SK-N-SH (cell line): ENCODE measurements around the gene CALML6. TPM values are rescaled to one million over a fixed set of nuclear protein-coding genes. Genes with fewer than 3 reads are reported as not detected.

Experiments used
- CTCF ChIA-PET: fragments of 300-600, 350-600 bp; formaldehyde crosslinking; extraction: SDS; loops from one replicate; lab custom pipeline; 2021; lab: Yijun Ruan, JAX
- POLR2A ChIA-PET: fragments of 350-600 bp; sonication (Branson Sonifier 250); formaldehyde crosslinking; extraction: SDS; loops from one replicate; lab custom pipeline; 2020; ENCODE audit warnings: antibody characterized with exemption, inconsistent platforms; lab: Yijun Ruan, JAX
- DNase-seq: peaks from one replicate; pipeline ENCODE4 v3.0.0; 2012
- H2AFZ ChIP-seq: fragments of 200-600 bp; sonication (generic); 2 replicates; pipeline ENCODE4 v1.8.1; 2016; ENCODE audit warnings: antibody characterized with exemption, mild to moderate bottlenecking, low read depth
- H3F3A ChIP-seq: fragments of 200-600 bp; sonication (generic); replicated peaks from 2 replicates; pipeline ENCODE3; 2016; ENCODE audit warnings: antibody characterized with exemption, mild to moderate bottlenecking; ENCODE audit not compliant: insufficient read depth
- H3K27ac ChIP-seq, 2 experiments: fragments of 200-500 bp in 1 of 2; fragments of 200-600 bp in 1 of 2; sonication (Bioruptor generic) in 1 of 2; sonication (generic), shearing (Covaris generic) in 1 of 2; 2 replicates each; pipeline versions ENCODE4 v1.5.1 to v1.6.1; 2014 to 2016; ENCODE audit warnings: low read depth in 2 of 2, inconsistent platforms in 1 of 2, low read length in 1 of 2, mild to moderate bottlenecking in 1 of 2, mixed read lengths in 1 of 2
- H3K27me3 ChIP-seq: fragments of 200-600 bp; sonication (generic), shearing (Covaris generic); 2 replicates; pipeline ENCODE4 v1.6.1; 2016; ENCODE audit warnings: mixed run types; ENCODE audit not compliant: insufficient read depth
- H3K36me3 ChIP-seq, 2 experiments: fragments of 200-500 bp in 1 of 2; fragments of 200-600 bp in 1 of 2; sonication (Bioruptor generic) in 1 of 2; sonication (generic) in 1 of 2; replicated peaks in 1 of 2; 2 replicates each; pipeline versions ENCODE3 to v1.5.1; 2014 to 2016; ENCODE audit warnings: low read length in 1 of 2, mild to moderate bottlenecking in 1 of 2; ENCODE audit not compliant: insufficient read depth in 2 of 2, control insufficient read depth in 1 of 2
- H3K4me1 ChIP-seq, 2 experiments: fragments of 200-500 bp in 1 of 2; fragments of 200-600 bp in 1 of 2; sonication (Bioruptor generic) in 1 of 2; sonication (generic), shearing (Covaris generic) in 1 of 2; 2 replicates each; pipeline versions ENCODE4 v1.5.1 to v1.6.1; 2014 to 2016; ENCODE audit warnings: low read depth in 1 of 2, low read length in 1 of 2, mixed run types in 1 of 2; ENCODE audit not compliant: insufficient read depth in 2 of 2, control insufficient read depth in 1 of 2
- H3K4me2 ChIP-seq: fragments of 200-600 bp; sonication (generic), shearing (Covaris generic); 2 replicates; pipeline ENCODE4 v1.6.1; 2017; ENCODE audit warnings: mixed run types
- H3K4me3 ChIP-seq, 2 experiments: fragments of 200-500 bp in 1 of 2; fragments of 200-600 bp in 1 of 2; sonication (Bioruptor generic) in 1 of 2; sonication (generic), shearing (Covaris generic) in 1 of 2; 2 replicates each; pipeline versions ENCODE4 v1.5.1 to v1.8.1; 2014 to 2016; ENCODE audit warnings: low read depth in 2 of 2, inconsistent platforms in 1 of 2, low read length in 1 of 2, mild to moderate bottlenecking in 1 of 2, mixed read lengths in 1 of 2, moderate library complexity in 1 of 2
- H3K79me2 ChIP-seq: fragments of 200-600 bp; sonication (generic); 2 replicates; pipeline ENCODE4 v1.8.1; 2017; ENCODE audit warnings: mild to moderate bottlenecking; ENCODE audit not compliant: insufficient read depth
- H3K9ac ChIP-seq: fragments of 200-600 bp; sonication (generic); 2 replicates; pipeline ENCODE4 v1.6.1; 2017; ENCODE audit warnings: mixed run types
- H3K9me2 ChIP-seq: fragments of 200-600 bp; sonication (generic); 2 replicates; pipeline ENCODE4 v1.6.1; 2017; ENCODE audit warnings: mixed run types
- H3K9me3 ChIP-seq: fragments of 200-600 bp; sonication (generic); 2 replicates; pipeline ENCODE4 v1.6.1; 2017; ENCODE audit warnings: mixed run types, mild to moderate bottlenecking, moderate library complexity
- H4K20me1 ChIP-seq: fragments of 200-600 bp; sonication (generic); 2 replicates; pipeline ENCODE4 v1.6.1; 2017; ENCODE audit warnings: mild to moderate bottlenecking, mixed run types; ENCODE audit not compliant: insufficient read depth
- CHD2 ChIP-seq: fragments of 150-350 bp; IDR thresholded peaks from 2 replicates; pipeline ENCODE4 v1.6.1; 2018; ENCODE audit warnings: low read length; ENCODE audit not compliant: partially characterized antibody
- ELF1 ChIP-seq: IDR thresholded peaks from 2 replicates; pipeline ENCODE4 v1.4.0; 2012
- FOSL2 ChIP-seq: IDR thresholded peaks from 2 replicates; pipeline ENCODE4 v1.4.0; 2012; ENCODE audit warnings: low read depth, mild to moderate bottlenecking, moderate library complexity, borderline replicate concordance
- FOXM1 ChIP-seq: IDR thresholded peaks from 2 replicates; pipeline ENCODE4 v1.4.0; 2012; ENCODE audit warnings: low read depth, mild to moderate bottlenecking
- MXI1 ChIP-seq: IDR thresholded peaks from 2 replicates; pipeline ENCODE4 v1.6.1; 2012; ENCODE audit warnings: mild to moderate bottlenecking, low read depth, low read length, improper control_type of control experiment
- RAD21 ChIP-seq: IDR thresholded peaks from 2 replicates; pipeline ENCODE4 v1.6.1; 2012; ENCODE audit warnings: mild to moderate bottlenecking, low read length
- RFX5 ChIP-seq: IDR thresholded peaks from 2 replicates; pipeline ENCODE4 v1.6.1; 2012; ENCODE audit warnings: mild to moderate bottlenecking, improper control_type of control experiment, low read length
- RXRA ChIP-seq: IDR thresholded peaks from 2 replicates; pipeline ENCODE4 v1.4.0; 2012; ENCODE audit warnings: low read depth, mild to moderate bottlenecking, borderline replicate concordance
- WGBS: methylation state at CpG from one replicate; pipeline ENCODE4 v1.1.6; 2017; ENCODE audit warnings: low lambda C conversion rate; 5-methylcytosine and 5-hydroxymethylcytosine counted together
- polyA plus RNA-seq, 3 experiments: library from polyadenylated mRNA; depleted of rRNA; stranded (reverse); fragments of >200 nt; gene quantifications; 2 replicates each; pipeline ENCODE4 v1.2.3, GENCODE V29; 2012
- TF ChIP-seq, protein P1 (sequence below): IDR thresholded peaks from 2 replicates; pipeline ENCODE4 v1.4.0; 2012; ENCODE audit warnings: low read depth, borderline replicate concordance
- TF ChIP-seq, protein P2 (sequence below): IDR thresholded peaks from 2 replicates; pipeline ENCODE4; 2012
- TF ChIP-seq, protein P3 (sequence below): fragments of 150-350 bp; IDR thresholded peaks from 2 replicates; pipeline ENCODE4 v1.6.1; 2017; ENCODE audit warnings: antibody characterized with exemption, low read length, low read depth, borderline replicate concordance
- TF ChIP-seq, protein P4 (sequence below): IDR thresholded peaks from 2 replicates; pipeline ENCODE4 v1.4.0; 2012; ENCODE audit warnings: low read depth, borderline replicate concordance

Gene CALML6
- polyA plus RNA-seq, 1 of the 3 experiments (the other 2 are of a cell fraction) = 0.87 TPM

DNA sequence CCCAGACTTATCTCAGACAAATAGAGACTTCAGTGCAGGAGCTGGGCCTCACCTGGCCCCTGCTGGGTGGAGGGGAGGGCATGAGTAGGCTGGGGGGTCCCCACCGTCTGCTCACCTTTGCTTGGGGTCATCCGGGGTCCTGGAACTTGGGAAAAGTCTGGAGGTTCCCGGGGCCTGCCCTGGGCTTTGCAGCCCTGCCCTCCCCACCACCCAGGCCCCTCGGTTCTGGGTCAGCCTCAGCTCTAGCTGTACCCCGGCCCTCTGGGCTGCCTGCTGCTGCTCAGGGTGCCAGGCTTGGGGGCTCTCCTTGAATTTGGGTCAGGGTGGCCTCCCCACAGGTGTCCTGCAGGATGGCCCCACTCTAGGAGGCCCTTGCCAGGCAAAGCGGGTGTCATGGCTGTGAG lies 6.4 kb downstream of the CALML6 start:
- TF ChIP-seq FOSL2 (no peak), CHD2 (no peak), FOXM1 (no peak)
- TF ChIP-seq, protein P1, sequence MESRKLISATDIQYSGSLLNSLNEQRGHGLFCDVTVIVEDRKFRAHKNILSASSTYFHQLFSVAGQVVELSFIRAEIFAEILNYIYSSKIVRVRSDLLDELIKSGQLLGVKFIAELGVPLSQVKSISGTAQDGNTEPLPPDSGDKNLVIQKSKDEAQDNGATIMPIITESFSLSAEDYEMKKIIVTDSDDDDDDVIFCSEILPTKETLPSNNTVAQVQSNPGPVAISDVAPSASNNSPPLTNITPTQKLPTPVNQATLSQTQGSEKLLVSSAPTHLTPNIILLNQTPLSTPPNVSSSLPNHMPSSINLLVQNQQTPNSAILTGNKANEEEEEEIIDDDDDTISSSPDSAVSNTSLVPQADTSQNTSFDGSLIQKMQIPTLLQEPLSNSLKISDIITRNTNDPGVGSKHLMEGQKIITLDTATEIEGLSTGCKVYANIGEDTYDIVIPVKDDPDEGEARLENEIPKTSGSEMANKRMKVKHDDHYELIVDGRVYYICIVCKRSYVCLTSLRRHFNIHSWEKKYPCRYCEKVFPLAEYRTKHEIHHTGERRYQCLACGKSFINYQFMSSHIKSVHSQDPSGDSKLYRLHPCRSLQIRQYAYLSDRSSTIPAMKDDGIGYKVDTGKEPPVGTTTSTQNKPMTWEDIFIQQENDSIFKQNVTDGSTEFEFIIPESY = no peak
- TF ChIP-seq, protein P2, sequence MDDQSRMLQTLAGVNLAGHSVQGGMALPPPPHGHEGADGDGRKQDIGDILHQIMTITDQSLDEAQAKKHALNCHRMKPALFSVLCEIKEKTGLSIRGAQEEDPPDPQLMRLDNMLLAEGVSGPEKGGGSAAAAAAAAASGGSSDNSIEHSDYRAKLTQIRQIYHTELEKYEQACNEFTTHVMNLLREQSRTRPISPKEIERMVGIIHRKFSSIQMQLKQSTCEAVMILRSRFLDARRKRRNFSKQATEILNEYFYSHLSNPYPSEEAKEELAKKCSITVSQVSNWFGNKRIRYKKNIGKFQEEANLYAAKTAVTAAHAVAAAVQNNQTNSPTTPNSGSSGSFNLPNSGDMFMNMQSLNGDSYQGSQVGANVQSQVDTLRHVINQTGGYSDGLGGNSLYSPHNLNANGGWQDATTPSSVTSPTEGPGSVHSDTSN = no peak
- Histone ChIP-seq H3K4me2 (no peak overlapping the region), H3K79me2 (no peaks in the 10 kb centered on the region), H2AFZ (no peak overlapping the region), H3K27ac (no peak overlapping the region), H3K4me1 (peaks cover 0 to 15% of the 10 kb centered on the region in 2 experiments; a peak in 1 of 4 replicates), H3K4me3 (no peak overlapping the region), H3K9me2 (no peaks in the 10 kb centered on the region), H4K20me1 (no peaks in the 10 kb centered on the region), H3K9ac (no peak overlapping the region), H3K27me3 (no peaks in the 10 kb centered on the region), H3K9me3 (no peaks in the 10 kb centered on the region), H3F3A (no peaks in the 10 kb centered on the region), H3K36me3 (no peaks in the 10 kb centered on the region)
- POLR2A ChIA-PET = no interaction called here
- CTCF ChIA-PET = no interaction called here
- no peak for DNase-seq
- 100% methylated on average over 3 of the region's 6 CpGs for WGBS

DNA sequence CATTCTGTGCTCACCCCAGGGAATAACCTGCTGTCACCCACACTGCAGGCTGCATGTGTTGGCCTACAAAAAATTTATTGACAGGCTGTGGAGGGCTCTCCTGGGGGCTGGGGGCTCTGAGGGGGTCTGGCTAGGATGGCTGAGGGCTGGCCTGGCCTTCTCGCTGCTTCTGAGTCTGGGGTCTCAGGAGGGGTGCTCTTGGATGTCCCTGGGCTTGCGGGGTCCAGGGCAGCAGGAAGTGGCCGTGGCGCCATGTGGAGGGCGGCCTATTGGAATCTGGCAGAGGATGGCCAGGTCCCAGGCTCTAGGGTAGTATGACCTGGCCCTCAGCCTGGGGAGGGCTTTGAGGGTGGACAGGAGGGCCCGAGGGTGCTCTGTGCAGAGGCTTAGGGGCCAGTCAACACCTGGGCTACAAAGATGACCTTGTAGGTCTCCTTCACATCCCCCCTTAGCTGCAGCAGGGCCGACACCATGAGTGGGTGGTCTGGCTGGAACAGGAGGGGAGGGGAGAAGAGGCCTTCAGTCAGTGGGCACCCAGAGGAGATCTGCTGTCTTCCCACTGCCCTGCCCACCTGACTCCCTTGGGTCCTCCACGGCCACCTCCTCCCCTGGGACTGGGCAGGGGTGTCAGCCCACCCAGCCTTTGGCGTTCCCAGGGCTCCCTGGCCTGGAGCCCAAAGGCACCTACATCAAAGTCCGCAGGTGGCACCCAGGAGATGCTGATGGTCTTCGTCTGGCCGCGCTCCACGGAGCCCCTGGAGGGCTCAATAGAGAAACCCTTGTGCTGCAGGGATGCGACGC lies 7.0 kb downstream of the CALML6 start:
- 100% methylated on average over 1 of the region's 16 CpGs for WGBS
- Histone ChIP-seq H3K4me3 (no peak overlapping the region), H3K27me3 (no peaks in the 10 kb centered on the region), H3K36me3 (no peaks in the 10 kb centered on the region), H3K9me2 (no peaks in the 10 kb centered on the region), H2AFZ (no peak overlapping the region), H3K79me2 (no peaks in the 10 kb centered on the region), H3K9ac (no peak overlapping the region), H4K20me1 (no peaks in the 10 kb centered on the region), H3F3A (no peaks in the 10 kb centered on the region), H3K4me2 (no peak overlapping the region), H3K27ac (no peak overlapping the region), H3K9me3 (no peaks in the 10 kb centered on the region), H3K4me1 (peaks cover 0 to 15% of the 10 kb centered on the region in 2 experiments; a peak in 1 of 4 replicates)
- CTCF ChIA-PET = interaction anchor here (1.1 to 2.4 kb wide), 2 partner anchors 14 to 22 kb away, joined by 3 to 10 read pairs; no protein-coding TSS in a partner anchor
- TF ChIP-seq RFX5 (no peak), RXRA (no peak), MXI1 (no peak), RAD21 (no peak), ELF1 (no peak)
- TF ChIP-seq, protein P3, sequence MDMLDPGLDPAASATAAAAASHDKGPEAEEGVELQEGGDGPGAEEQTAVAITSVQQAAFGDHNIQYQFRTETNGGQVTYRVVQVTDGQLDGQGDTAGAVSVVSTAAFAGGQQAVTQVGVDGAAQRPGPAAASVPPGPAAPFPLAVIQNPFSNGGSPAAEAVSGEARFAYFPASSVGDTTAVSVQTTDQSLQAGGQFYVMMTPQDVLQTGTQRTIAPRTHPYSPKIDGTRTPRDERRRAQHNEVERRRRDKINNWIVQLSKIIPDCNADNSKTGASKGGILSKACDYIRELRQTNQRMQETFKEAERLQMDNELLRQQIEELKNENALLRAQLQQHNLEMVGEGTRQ = no peak
- TF ChIP-seq, protein P4, sequence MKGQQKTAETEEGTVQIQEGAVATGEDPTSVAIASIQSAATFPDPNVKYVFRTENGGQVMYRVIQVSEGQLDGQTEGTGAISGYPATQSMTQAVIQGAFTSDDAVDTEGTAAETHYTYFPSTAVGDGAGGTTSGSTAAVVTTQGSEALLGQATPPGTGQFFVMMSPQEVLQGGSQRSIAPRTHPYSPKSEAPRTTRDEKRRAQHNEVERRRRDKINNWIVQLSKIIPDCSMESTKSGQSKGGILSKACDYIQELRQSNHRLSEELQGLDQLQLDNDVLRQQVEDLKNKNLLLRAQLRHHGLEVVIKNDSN = no peak
- POLR2A ChIA-PET = no interaction called here
- DNase-seq = no peak
